ENCODE data around the gene ZNF618. TPM values are rescaled to one million over a fixed set of nuclear protein-coding genes. Genes with fewer than 3 reads are reported as not detected.

ZNF618 gene
- total and polyA plus RNA-seq, 9 donors: 8.2 to 28.9 (median 18.3) TPM

- Histone ChIP-seq H3K4me3 (no peak overlapping the region), H3K4me1 (ENCODE audit: insufficient read depth) (peaks cover 12% of the 10 kb centered on the region), H3K36me3 (no peaks in the 10 kb centered on the region), H3K9me3 (no peaks in the 10 kb centered on the region), H3K27me3 (no peaks in the 10 kb centered on the region), H3K27ac (no peak overlapping the region)
- no peak for DNase-seq
- TF ChIP-seq POLR2A (IDR thresholded peaks at IDR 0.05) (no peak), EP300 (IDR thresholded peaks at IDR 0.05) (no peak), CTCF (IDR thresholded peaks at IDR 0.05) (no peak)
- intact Hi-C loops (cut with DNase I): no loop called here
- 99 to 100% (median 100%) methylated on average over 1 of the region's 1 CpG for WGBS, 3 donors
These were observed 50.1 kb downstream of the ZNF618 start for GRCh38 chr9:113926211-113926610.

- Histone ChIP-seq H3K36me3 (no peaks in the 10 kb centered on the region), H3K4me3 (no peak overlapping the region), H3K4me1 (ENCODE audit: insufficient read depth) (peaks cover 13% of the 10 kb centered on the region), H3K27ac (no peak overlapping the region), H3K9me3 (no peaks in the 10 kb centered on the region), H3K27me3 (no peaks in the 10 kb centered on the region)
- intact Hi-C loops (cut with DNase I): no loop called here
- 48 to 99% (median 76%) methylated on average over 2 of the region's 2 CpGs for WGBS, 3 donors
- no peak for DNase-seq
- TF ChIP-seq POLR2A (IDR thresholded peaks at IDR 0.05) (no peak), EP300 (IDR thresholded peaks at IDR 0.05) (no peak), CTCF (IDR thresholded peaks at IDR 0.05) (no peak)
These were observed 51.2 kb downstream of the ZNF618 start for GRCh38 chr9:113927277-113927676.

- Histone ChIP-seq H3K27me3 (no peaks in the 10 kb centered on the region), H3K27ac (no peak overlapping the region), H3K4me1 (ENCODE audit: insufficient read depth) (peaks cover 19% of the 10 kb centered on the region), H3K9me3 (no peaks in the 10 kb centered on the region), H3K4me3 (no peak overlapping the region), H3K36me3 (no peaks in the 10 kb centered on the region)
- 62 to 90% (median 71%) methylated on average over 3 of the region's 3 CpGs for WGBS, 3 donors
- no peak for DNase-seq
- TF ChIP-seq CTCF (IDR thresholded peaks at IDR 0.05) (no peak), EP300 (IDR thresholded peaks at IDR 0.05) (no peak), POLR2A (IDR thresholded peaks at IDR 0.05) (no peak)
- intact Hi-C loops (cut with DNase I): no loop called here
These were observed 52.2 kb downstream of the ZNF618 start for GRCh38 chr9:113928269-113928668.

- TF ChIP-seq CTCF (IDR thresholded peaks at IDR 0.05) (no peak), EP300 (IDR thresholded peaks at IDR 0.05) (no peak), POLR2A (IDR thresholded peaks at IDR 0.05) (no peak)
- Histone ChIP-seq H3K4me1 (ENCODE audit: insufficient read depth) (peaks cover 24% of the 10 kb centered on the region), H3K4me3 (no peak overlapping the region), H3K9me3 (no peaks in the 10 kb centered on the region), H3K27ac (peak overlapping the region in 1 of 2 donors; percentile 31), H3K27me3 (no peaks in the 10 kb centered on the region), H3K36me3 (no peaks in the 10 kb centered on the region)
- no peak for DNase-seq
- intact Hi-C loops (cut with DNase I): no loop called here
- WGBS, 3 donors: 30 to 38% (median 35%) methylated on average over 6 of the region's 6 CpGs
These were observed 53.7 kb downstream of the ZNF618 start for GRCh38 chr9:113929634-113930389.

Data from ovary (tissue), 9 donors.